Activated B cell treated with CpG ODN at 0.5 μM for 24 hours (primary cell): ENCODE data around the gene IFI44. TPM values are rescaled to one million over a fixed set of nuclear protein-coding genes. Genes with fewer than 3 reads are reported as not detected.

ENCODE experiments used
- ATAC-seq: fragments of 200-7000 bp; cut with Tn5 transposase; one replicate; pipeline ENCODE4 v1.10.0; 2021; ENCODE audit warnings: low read depth, mild to moderate bottlenecking, moderate library complexity
- CTCF ChIA-PET: fragments of 350-600 bp; sonication (Branson Sonifier 250); formaldehyde crosslinking; loops from one replicate; lab custom pipeline; 2021; ENCODE audit warnings: antibody characterized with exemption; lab: Charles Lee
- POLR2A ChIA-PET: fragments of 350-600 bp; sonication (Branson Sonifier 250); formaldehyde crosslinking; loops from one replicate; lab custom pipeline; 2021; ENCODE audit warnings: antibody characterized with exemption; lab: Charles Lee
- DNase-seq: peaks from one replicate; pipeline ENCODE4 v3.0.0; 2022
- H3K27ac Mint-ChIP-seq: one replicate; pipeline ENCODE4 v1.8.0; 2020; ENCODE audit warnings: mixed read lengths
- H3K27me3 Mint-ChIP-seq: one replicate; pipeline ENCODE4 v1.8.0; 2021; ENCODE audit warnings: mixed read lengths
- H3K36me3 Mint-ChIP-seq: one replicate; pipeline ENCODE4 v1.8.0; 2021; ENCODE audit warnings: low read depth, mixed read lengths
- H3K4me1 Mint-ChIP-seq: one replicate; pipeline ENCODE4 v1.8.0; 2021; ENCODE audit warnings: mixed read lengths
- H3K4me3 Mint-ChIP-seq: one replicate; pipeline ENCODE4 v1.8.0; 2020; ENCODE audit warnings: mild to moderate bottlenecking, mixed read lengths
- H3K9me3 Mint-ChIP-seq: one replicate; pipeline ENCODE4 v1.8.0; 2020; ENCODE audit warnings: mixed read lengths
- intact Hi-C: fragments of 100-400 bp; cut with micrococcal nuclease; formaldehyde crosslinking; loops from one replicate; pipeline ENCODE4 v1.15.1; 2024
- total RNA-seq: library from RNA; stranded (reverse); gene quantifications from 2 replicates; pipeline ENCODE4 v1.2.3, GENCODE V29; 2022
- TF ChIP-seq, protein P1 (sequence below): fragments of 200-600 bp; IDR thresholded peaks from one replicate; pipeline ENCODE4 v1.8.0; 2022; ENCODE audit warnings: antibody characterized with exemption, mild to moderate bottlenecking

Gene IFI44
- total RNA-seq, 1 donor from 2014 or later = 9.2 TPM

DNA sequence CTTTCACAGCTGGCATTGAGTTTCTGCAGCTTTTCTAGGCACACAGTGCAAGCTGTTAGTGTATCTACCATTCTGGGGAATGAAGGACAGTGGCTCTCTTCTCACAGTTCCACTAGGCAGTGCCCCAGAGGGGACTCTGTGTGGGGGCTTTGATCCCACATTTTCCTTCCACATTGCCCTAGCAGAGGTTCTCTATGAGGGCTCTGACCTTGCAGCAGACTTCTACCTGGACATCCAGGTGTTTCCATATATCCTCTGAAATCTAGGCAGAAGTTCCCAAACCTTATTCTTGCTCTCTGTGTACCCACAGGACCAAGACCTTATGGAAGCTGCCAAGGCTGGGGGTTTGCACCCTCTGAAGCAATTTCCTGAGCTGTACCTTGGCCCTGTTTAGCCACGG lies 2.4 kb upstream of the IFI44 start:
- Mint-ChIP-seq H3K4me3 (no peak overlapping the region), H3K27me3 (no peaks in the 10 kb centered on the region), H3K36me3 (peaks cover 2% of the 10 kb centered on the region), H3K9me3 (peaks cover 15% of the 10 kb centered on the region), H3K27ac (no peak overlapping the region), H3K4me1 (peaks cover 25% of the 10 kb centered on the region)
- ChIA-PET CTCF (interaction anchor here (0.8 kb wide), 1 partner anchor 30 kb away, joined by 3 read pairs; no protein-coding TSS in a partner anchor), POLR2A (no interaction called here)
- intact Hi-C loops = no loop called here
- ATAC-seq (no peak), DNase-seq (no peak)
- TF ChIP-seq, protein P1, sequence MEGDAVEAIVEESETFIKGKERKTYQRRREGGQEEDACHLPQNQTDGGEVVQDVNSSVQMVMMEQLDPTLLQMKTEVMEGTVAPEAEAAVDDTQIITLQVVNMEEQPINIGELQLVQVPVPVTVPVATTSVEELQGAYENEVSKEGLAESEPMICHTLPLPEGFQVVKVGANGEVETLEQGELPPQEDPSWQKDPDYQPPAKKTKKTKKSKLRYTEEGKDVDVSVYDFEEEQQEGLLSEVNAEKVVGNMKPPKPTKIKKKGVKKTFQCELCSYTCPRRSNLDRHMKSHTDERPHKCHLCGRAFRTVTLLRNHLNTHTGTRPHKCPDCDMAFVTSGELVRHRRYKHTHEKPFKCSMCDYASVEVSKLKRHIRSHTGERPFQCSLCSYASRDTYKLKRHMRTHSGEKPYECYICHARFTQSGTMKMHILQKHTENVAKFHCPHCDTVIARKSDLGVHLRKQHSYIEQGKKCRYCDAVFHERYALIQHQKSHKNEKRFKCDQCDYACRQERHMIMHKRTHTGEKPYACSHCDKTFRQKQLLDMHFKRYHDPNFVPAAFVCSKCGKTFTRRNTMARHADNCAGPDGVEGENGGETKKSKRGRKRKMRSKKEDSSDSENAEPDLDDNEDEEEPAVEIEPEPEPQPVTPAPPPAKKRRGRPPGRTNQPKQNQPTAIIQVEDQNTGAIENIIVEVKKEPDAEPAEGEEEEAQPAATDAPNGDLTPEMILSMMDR = no peak

DNA sequence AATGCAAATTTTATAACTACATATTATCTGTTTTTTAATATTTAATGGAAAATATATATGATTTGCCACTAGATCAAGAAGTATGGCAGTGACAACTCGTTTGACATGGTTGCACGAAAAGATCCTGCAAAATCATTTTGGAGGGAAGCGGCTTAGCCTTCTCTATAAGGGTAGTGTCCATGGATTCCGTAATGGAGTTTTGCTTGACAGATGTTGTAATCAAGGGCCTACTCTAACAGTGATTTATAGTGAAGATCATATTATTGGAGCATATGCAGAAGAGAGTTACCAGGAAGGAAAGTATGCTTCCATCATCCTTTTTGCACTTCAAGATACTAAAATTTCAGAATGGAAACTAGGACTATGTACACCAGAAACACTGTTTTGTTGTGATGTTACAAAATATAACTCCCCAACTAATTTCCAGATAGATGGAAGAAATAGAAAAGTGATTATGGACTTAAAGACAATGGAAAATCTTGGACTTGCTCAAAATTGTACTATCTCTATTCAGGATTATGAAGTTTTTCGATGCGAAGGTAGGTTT lies 556 bp downstream of the IFI44 start:
- Mint-ChIP-seq H3K27me3 (no peaks in the 10 kb centered on the region), H3K4me1 (peaks cover 28% of the 10 kb centered on the region), H3K4me3 (peak overlapping the region; percentile 76), H3K27ac (no peak overlapping the region), H3K36me3 (no peaks in the 10 kb centered on the region), H3K9me3 (peaks cover 10% of the 10 kb centered on the region)
- TF ChIP-seq, protein P1 = no peak
- ChIA-PET CTCF (interaction anchor here (0.7 to 1.6 kb wide), 3 partner anchors 28 to 519 kb away, joined by 3 to 5 read pairs (median 3); partner anchors contain the start of gene IFI44L), POLR2A (interaction anchor here (0.8 kb wide), 1 partner anchor 30 kb away, joined by 5 read pairs; the partner anchor contains the start of gene IFI44L)
- intact Hi-C loops = no loop called here
- no peak for ATAC-seq
- DNase-seq = no peak

DNA sequence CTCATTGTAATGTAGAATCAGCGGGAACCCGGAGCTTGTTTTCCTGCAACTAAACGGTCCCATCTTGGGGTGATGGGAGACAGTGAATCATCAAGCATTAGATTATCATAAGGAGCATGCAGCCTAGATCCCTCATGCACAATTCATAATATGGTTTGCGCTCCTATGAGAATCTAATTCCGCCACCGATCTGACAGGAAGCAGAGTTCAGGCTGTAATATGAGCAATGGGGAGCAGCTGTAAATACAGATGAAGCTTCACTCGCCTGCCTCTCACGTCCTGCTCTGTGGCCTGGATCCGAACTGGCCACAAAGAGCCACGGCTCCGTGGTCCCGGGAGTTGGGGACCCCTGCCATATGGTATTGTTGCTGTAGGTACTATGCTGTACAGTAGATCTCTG lies 1.6 kb downstream of the IFI44 start:
- ATAC-seq (peak; percentile 21), DNase-seq (no peak)
- peaks cover 25% of the 10 kb centered on the region for H3K4me1 Mint-ChIP-seq
- peaks cover 5% of the 10 kb centered on the region for H3K36me3 Mint-ChIP-seq
- no peaks in the 10 kb centered on the region for H3K27me3 Mint-ChIP-seq
- peak overlapping the region; percentile 76 for H3K4me3 Mint-ChIP-seq
- TF ChIP-seq, protein P1 = no peak
- peaks cover 10% of the 10 kb centered on the region for H3K9me3 Mint-ChIP-seq
- CTCF ChIA-PET = interaction anchor here (0.6 kb wide), 1 partner anchor 24 kb away, joined by 4 read pairs; no protein-coding TSS in a partner anchor
- POLR2A ChIA-PET = no interaction called here
- intact Hi-C loops = no loop called here
- H3K27ac Mint-ChIP-seq = no peak overlapping the region

DNA sequence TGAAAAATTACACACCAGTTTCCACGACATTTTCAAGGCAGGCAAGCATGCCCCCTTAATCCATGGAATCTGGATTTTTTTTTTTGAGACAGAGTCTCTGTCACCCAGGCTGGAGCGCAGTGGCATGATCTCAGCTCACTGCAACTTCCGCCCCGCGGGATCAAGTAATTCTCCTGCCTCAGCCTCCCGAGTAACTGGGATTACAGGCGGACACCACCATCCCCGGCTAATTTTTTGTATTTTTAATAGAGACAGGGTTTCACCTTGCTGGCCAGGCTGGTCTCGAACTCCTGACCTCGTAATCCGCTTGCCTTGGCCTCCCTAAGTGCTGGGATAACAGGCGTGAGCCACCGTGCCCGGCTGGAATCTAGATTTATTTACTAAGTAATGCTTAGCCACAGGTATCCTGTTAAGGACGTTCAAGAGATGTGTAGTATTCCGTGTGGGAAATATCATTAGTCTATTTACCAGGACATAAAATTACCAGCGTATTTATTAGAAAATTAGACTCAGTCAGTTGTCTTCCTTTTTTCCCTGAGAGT lies 2.5 kb downstream of the IFI44 start:
- no peaks in the 10 kb centered on the region for H3K27me3 Mint-ChIP-seq
- POLR2A ChIA-PET = no interaction called here

DNA sequence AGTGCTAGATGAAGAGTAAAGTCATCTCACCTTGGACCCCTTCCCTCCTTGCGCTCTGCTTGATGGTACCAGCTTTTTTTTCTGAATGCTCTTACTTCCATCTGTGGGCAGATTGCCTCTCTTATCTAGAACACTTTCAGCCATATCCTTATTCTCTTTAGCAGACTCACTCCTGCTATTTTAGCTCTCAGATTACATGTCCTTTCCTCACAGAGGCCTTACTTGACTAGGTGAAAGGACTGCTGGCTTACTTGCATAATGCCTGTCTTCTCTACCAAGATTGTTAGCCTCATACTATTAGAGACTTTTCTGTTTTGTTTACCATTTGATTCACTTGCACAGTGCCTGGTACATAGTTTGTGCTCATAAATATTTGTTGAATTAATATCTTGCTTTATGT lies 9.3 kb downstream of the IFI44 start:
- no peaks in the 10 kb centered on the region for H3K9me3 Mint-ChIP-seq
- ATAC-seq (no peak), DNase-seq (no peak)
- intact Hi-C loops = no loop called here
- H3K4me3 Mint-ChIP-seq = no peak overlapping the region
- ChIA-PET CTCF (no interaction called here), POLR2A (no interaction called here)
- no peaks in the 10 kb centered on the region for H3K27me3 Mint-ChIP-seq
- peaks cover 41% of the 10 kb centered on the region for H3K36me3 Mint-ChIP-seq
- no peak overlapping the region for H3K27ac Mint-ChIP-seq
- no peaks in the 10 kb centered on the region for H3K4me1 Mint-ChIP-seq
- TF ChIP-seq, protein P1 = no peak

More for the DNA sequence above, 2.5 kb downstream of the IFI44 start:
- DNase-seq (no peak), ATAC-seq (no peak)
- Mint-ChIP-seq H3K4me3 (no peak overlapping the region), H3K4me1 (peaks cover 25% of the 10 kb centered on the region), H3K36me3 (peaks cover 6% of the 10 kb centered on the region), H3K27ac (no peak overlapping the region), H3K9me3 (peaks cover 10% of the 10 kb centered on the region)
- intact Hi-C loops = no loop called here
- CTCF ChIA-PET = no interaction called here
- TF ChIP-seq, protein P1 = no peak
